ENCODE results near the gene ERRFI1. TPM values are rescaled to one million over a fixed set of nuclear protein-coding genes. Genes with fewer than 3 reads are reported as not detected.

ERRFI1 gene
- total and polyA plus RNA-seq, 10 of the 15 experiments (the other 5 are each of a cell fraction or from before 2014, with no cell fraction given), result 0.90 to 6.5 (median 3.1) TPM

DNA sequence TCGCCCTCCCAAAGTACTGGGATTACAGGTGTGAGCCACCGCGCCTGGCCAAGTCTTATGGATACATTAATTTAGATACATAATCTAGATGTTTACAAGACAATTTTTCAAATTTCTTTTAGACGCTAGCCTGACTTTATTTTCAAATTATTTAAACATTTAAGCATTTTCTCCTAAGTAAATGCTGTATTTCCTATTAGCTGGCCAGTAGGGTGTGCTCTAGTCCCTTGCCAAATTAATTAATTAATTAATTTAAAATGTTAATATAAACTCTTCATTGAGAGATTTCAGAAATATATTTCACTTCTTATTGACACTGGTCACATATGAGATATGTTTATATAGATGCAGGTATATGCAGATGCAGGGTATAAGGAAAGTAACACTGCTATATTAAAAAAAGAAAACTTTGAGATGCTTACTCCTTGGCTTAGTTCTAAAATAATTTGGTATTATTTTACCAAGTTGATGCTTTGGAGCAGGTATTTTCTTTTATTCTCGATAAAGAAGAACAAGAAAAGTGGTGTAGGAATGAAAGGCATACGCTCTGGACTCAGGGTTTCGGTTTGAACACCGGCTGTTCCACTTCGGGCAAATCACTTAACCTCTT lies 5.2 kb upstream of the ERRFI1 start (continued):
- TF ChIP-seq, protein P1, sequence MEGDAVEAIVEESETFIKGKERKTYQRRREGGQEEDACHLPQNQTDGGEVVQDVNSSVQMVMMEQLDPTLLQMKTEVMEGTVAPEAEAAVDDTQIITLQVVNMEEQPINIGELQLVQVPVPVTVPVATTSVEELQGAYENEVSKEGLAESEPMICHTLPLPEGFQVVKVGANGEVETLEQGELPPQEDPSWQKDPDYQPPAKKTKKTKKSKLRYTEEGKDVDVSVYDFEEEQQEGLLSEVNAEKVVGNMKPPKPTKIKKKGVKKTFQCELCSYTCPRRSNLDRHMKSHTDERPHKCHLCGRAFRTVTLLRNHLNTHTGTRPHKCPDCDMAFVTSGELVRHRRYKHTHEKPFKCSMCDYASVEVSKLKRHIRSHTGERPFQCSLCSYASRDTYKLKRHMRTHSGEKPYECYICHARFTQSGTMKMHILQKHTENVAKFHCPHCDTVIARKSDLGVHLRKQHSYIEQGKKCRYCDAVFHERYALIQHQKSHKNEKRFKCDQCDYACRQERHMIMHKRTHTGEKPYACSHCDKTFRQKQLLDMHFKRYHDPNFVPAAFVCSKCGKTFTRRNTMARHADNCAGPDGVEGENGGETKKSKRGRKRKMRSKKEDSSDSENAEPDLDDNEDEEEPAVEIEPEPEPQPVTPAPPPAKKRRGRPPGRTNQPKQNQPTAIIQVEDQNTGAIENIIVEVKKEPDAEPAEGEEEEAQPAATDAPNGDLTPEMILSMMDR (IDR thresholded peaks at IDR 0.05 in 2 of 3, conservative IDR thresholded peaks at IDR 0.05 in 1 of 3; ENCODE audit: control insufficient read depth in 2 of 3, extremely low read depth in 1 of 3, insufficient read depth in 1 of 3, low read depth in 3 of 3, low read length in 3 of 3), result peak; percentile 30 to 52 (median 42); a peak in 5 of 6 replicates
- TF ChIP-seq SMC3 (IDR thresholded peaks at IDR 0.05; ENCODE audit: borderline replicate concordance, low read length) (peak; percentile 65; the same call in 1 of the 2 replicates), POLR2A (IDR thresholded peaks at IDR 0.05; ENCODE audit: low read depth, low read length) (no peak), NRF1 (conservative IDR thresholded peaks at IDR 0.05; ENCODE audit: low read depth, low read length) (no peak)

DNA sequence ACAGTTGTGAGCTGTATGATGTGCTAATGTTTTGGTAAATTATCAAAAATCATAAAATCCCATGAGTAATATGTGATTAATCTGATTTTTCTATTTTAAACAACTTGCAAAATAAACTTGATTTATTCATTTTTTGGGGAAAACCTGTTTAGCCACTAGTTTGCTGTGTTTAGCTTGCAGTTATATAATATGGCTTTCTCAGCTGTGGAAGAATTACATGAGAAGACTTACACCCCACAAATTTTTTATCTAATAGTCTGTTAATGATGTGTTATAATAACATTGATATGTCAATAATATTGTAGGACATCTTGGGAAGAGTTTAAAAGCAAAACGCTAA lies 2.4 kb upstream of the ERRFI1 start:
- 62% methylated on average over 1 of the region's 1 CpG for WGBS (ENCODE audit: insufficient coverage, insufficient replicate concordance, low lambda C conversion rate, missing lambda C conversion rate)
- intact Hi-C loops (cut with micrococcal nuclease; ENCODE audit: unreplicated experiment) (loop anchor here (2.0 to 5.0 kb wide), 2 partner anchors 139 to 286 kb away; no protein-coding TSS in a partner anchor), in situ Hi-C loops (cut with MboI) (no loop called here)
- FAIRE-seq, result no peak
- Histone ChIP-seq H3K36me3 (ENCODE audit: control insufficient read depth in 2 of 2, insufficient read depth in 2 of 2, low read length in 1 of 2) (no peaks in the 10 kb centered on the region), H3K79me2 (ENCODE audit: control insufficient read depth, insufficient read depth, low read length) (no peaks in the 10 kb centered on the region), H2AFZ (ENCODE audit: control insufficient read depth, low read depth, low read length) (no peak overlapping the region), H3K9me3 (replicated peaks; ENCODE audit: control insufficient read depth, insufficient read depth, low read length) (no peaks in the 10 kb centered on the region), H3K4me1 (ENCODE audit: control insufficient read depth, insufficient read depth, low read length) (peaks cover 5% of the 10 kb centered on the region), H4K20me1 (ENCODE audit: control insufficient read depth, insufficient read depth) (no peaks in the 10 kb centered on the region), H3K27ac (ENCODE audit: control insufficient read depth, insufficient read depth) (no peak overlapping the region), H3K4me2 (ENCODE audit: control insufficient read depth, insufficient read depth) (no peak overlapping the region), H3K4me3 (no peak overlapping the region), H3K9ac (ENCODE audit: control insufficient read depth, insufficient read depth, low read length) (no peak overlapping the region), H3K27me3 (replicated peaks in 1 of 2; ENCODE audit: control insufficient read depth in 2 of 2, insufficient read depth in 2 of 2, low read length in 1 of 2) (peaks cover 0 to 4% of the 10 kb centered on the region in 2 experiments; a peak in 1 of 4 replicates)
- ChIA-PET RAD21 (ENCODE audit: unreplicated experiment) (interaction anchor here (0.8 to 1.1 kb wide), 3 partner anchors 14 to 287 kb away, joined by 3 read pairs; no protein-coding TSS in a partner anchor), CTCF (interaction anchor here (0.9 to 2.4 kb wide), 3 partner anchors 13 to 53 kb away, joined by 3 to 12 read pairs (median 4); no protein-coding TSS in a partner anchor), SMC1A (ENCODE audit: uncharacterized antibody, unreplicated experiment) (interaction anchor here (1.2 to 1.6 kb wide), 3 partner anchors 12 to 286 kb away, joined by 3 to 4 read pairs (median 3); no protein-coding TSS in a partner anchor), POLR2A (no interaction called here)
- ATAC-seq, result no peak
- DNase-seq (ENCODE audit: low read depth, low spot score), result no peak
- BruUV-seq (replicated peaks), result no TSS peak
- no peak for TF ChIP-seq YBX1 (IDR thresholded peaks at IDR 0.05)
- TF ChIP-seq ZBED1 (IDR thresholded peaks at IDR 0.05; ENCODE audit: borderline replicate concordance), result no peak
- TF ChIP-seq, protein P2, sequence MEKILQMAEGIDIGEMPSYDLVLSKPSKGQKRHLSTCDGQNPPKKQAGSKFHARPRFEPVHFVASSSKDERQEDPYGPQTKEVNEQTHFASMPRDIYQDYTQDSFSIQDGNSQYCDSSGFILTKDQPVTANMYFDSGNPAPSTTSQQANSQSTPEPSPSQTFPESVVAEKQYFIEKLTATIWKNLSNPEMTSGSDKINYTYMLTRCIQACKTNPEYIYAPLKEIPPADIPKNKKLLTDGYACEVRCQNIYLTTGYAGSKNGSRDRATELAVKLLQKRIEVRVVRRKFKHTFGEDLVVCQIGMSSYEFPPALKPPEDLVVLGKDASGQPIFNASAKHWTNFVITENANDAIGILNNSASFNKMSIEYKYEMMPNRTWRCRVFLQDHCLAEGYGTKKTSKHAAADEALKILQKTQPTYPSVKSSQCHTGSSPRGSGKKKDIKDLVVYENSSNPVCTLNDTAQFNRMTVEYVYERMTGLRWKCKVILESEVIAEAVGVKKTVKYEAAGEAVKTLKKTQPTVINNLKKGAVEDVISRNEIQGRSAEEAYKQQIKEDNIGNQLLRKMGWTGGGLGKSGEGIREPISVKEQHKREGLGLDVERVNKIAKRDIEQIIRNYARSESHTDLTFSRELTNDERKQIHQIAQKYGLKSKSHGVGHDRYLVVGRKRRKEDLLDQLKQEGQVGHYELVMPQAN (conservative IDR thresholded peaks at IDR 0.05), result no peak
- no peak for TF ChIP-seq SUZ12 (IDR thresholded peaks at IDR 0.05; ENCODE audit: unreplicated experiment)
- TF ChIP-seq MYC (IDR thresholded peaks at IDR 0.05; ENCODE audit: insufficient read depth, insufficient read length, insufficient replicate concordance, low read length, severe bottlenecking), result no peak
- TF ChIP-seq GABPA (IDR thresholded peaks at IDR 0.05; ENCODE audit: low read depth), result no peak
- TF ChIP-seq, protein P3, sequence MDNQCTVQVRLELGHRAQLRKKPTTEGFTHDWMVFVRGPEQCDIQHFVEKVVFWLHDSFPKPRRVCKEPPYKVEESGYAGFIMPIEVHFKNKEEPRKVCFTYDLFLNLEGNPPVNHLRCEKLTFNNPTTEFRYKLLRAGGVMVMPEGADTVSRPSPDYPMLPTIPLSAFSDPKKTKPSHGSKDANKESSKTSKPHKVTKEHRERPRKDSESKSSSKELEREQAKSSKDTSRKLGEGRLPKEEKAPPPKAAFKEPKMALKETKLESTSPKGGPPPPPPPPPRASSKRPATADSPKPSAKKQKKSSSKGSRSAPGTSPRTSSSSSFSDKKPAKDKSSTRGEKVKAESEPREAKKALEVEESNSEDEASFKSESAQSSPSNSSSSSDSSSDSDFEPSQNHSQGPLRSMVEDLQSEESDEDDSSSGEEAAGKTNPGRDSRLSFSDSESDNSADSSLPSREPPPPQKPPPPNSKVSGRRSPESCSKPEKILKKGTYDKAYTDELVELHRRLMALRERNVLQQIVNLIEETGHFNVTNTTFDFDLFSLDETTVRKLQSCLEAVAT (IDR thresholded peaks at IDR 0.05), result no peak
- TF ChIP-seq, protein P4, sequence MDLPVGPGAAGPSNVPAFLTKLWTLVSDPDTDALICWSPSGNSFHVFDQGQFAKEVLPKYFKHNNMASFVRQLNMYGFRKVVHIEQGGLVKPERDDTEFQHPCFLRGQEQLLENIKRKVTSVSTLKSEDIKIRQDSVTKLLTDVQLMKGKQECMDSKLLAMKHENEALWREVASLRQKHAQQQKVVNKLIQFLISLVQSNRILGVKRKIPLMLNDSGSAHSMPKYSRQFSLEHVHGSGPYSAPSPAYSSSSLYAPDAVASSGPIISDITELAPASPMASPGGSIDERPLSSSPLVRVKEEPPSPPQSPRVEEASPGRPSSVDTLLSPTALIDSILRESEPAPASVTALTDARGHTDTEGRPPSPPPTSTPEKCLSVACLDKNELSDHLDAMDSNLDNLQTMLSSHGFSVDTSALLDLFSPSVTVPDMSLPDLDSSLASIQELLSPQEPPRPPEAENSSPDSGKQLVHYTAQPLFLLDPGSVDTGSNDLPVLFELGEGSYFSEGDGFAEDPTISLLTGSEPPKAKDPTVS (IDR thresholded peaks at IDR 0.05; ENCODE audit: low read depth, low read length), result no peak
- no peak for TF ChIP-seq SREBF1 (IDR thresholded peaks at IDR 0.05; ENCODE audit: low read length)
- no peak for TF ChIP-seq ASH2L (IDR thresholded peaks at IDR 0.05; ENCODE audit: borderline replicate concordance, low read depth)
- no peak for TF ChIP-seq BACH1 (IDR thresholded peaks at IDR 0.05; ENCODE audit: borderline replicate concordance)
- no peak for TF ChIP-seq ZNF384 (IDR thresholded peaks at IDR 0.05; ENCODE audit: borderline replicate concordance, low read depth, low read length)

All from GM12878 (cell line).